Gastrocnemius medialis (tissue), 4 donors: ENCODE results near the gene PEAK1.
"Not testable (repeated sequence)": the region's sequence is repeated elsewhere in the genome, so short reads cannot be mapped to it uniquely, and the experiment has no call there.

Experiments used
- CTCF ChIP-seq, 5 experiments: fragments of 450-650 bp in 3 of 5; fragments of 200-600 bp in 2 of 5; sonication (generic) in 2 of 5; IDR thresholded peaks in 4 of 5; conservative IDR thresholded peaks in 1 of 5; 1 replicate in 4 of 5; 2 replicates in 1 of 5; pipeline ENCODE4 v1.5.1; 2016 to 2019; ENCODE audit warnings: antibody characterized with exemption in 5 of 5, mild to moderate bottlenecking in 3 of 5, moderate library complexity in 3 of 5
- POLR2A ChIP-seq, 2 donors: fragments of 450-650 bp; IDR thresholded peaks; one replicate each; pipeline ENCODE4 v1.6.1; 2017; ENCODE audit warnings: antibody characterized with exemption in 2 of 2, mild to moderate bottlenecking in 2 of 2, moderate library complexity in 2 of 2

DNA sequence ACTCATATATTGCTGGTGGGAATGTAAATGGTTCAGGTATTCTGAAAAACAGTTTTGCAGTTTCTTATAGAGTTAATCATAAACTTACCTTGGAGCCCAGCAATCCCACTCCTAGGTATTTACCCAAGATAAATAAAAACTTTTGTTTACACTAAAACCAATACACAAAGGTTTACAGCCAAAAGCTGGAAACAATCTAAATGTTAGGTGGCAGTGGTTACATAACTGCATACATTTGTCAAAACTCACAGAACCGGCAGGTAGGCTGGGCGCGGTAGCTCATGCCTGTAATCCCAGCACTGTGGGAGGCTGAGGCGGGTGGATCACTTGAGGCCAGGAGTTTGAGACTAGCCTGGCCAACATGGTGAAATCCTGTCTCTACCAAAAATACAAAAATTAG, 235.6 kb downstream of the PEAK1 start:
- TF ChIP-seq CTCF (IDR thresholded peaks at IDR 0.05 in 4 of 5, conservative IDR thresholded peaks at IDR 0.05 in 1 of 5); POLR2A (IDR thresholded peaks at IDR 0.05): not testable (repeated sequence)
